Esophagus muscularis mucosa (tissue), 4 donors: ENCODE results near the gene WDR70.

Experiments used
- CTCF ChIP-seq, 3 experiments: fragments of 200-600 bp in 2 of 3; fragments of 450-650 bp in 1 of 3; sonication (generic) in 2 of 3; IDR thresholded peaks; one replicate each; pipeline ENCODE4 v1.5.1; 2017 to 2019; ENCODE audit warnings: antibody characterized with exemption in 3 of 3, mild to moderate bottlenecking in 2 of 3, moderate library complexity in 1 of 3
- EP300 ChIP-seq: sonication (generic); formaldehyde crosslinking; IDR thresholded peaks from one replicate; pipeline ENCODE4 v1.6.1; 2017; ENCODE audit warnings: antibody characterized with exemption
- POLR2A ChIP-seq: fragments of 450-650 bp; IDR thresholded peaks from one replicate; pipeline ENCODE4 v1.6.1; 2017; ENCODE audit warnings: antibody characterized with exemption, moderate library complexity, mild to moderate bottlenecking, low read depth
- POLR2AphosphoS5 ChIP-seq, 2 donors: sonication (generic); formaldehyde crosslinking; IDR thresholded peaks; one replicate each; pipeline ENCODE4 v1.6.1; 2017; ENCODE audit warnings: antibody characterized with exemption in 2 of 2

GRCh38 chr5:37492778-37493555, 113.8 kb downstream of the WDR70 start:
- TF ChIP-seq POLR2A (no peak), CTCF (IDR thresholded peaks at IDR 0.05) (no peak), POLR2AphosphoS5 (IDR thresholded peaks at IDR 0.05) (no peak), EP300 (no peak)
